ENCODE measurements around the gene ANO2.
A peak's percentile ranks its signal among the peaks of the same experiment; 100 is the strongest.

Gene ANO2

DNA sequence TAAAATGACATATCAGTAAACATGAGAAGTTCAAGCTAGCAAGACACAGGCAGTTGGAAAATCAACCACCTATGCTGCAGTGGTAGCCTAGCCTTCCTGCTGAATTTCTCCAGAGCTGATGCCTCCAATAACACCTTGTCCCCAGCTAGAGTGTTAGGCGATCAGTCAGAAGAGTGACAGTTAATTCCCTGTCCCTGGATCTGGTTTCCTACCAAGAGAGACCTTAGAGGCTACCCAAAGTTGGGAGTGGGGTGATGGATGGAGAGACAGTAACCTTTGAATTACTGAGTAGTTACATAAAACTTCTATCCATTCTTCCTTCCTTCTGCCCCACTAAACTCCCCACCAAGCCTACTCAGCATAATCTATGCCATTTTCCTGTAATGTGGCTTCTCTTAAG lies 1.9 kb upstream of the ANO2 start:
- Histone ChIP-seq H4K8ac (ENCODE audit: low read depth, low read length) (no peak overlapping the region), H3K4me2 (ENCODE audit: insufficient read depth, low read length, poor library complexity, severe bottlenecking) (no peak overlapping the region), H3K27me3 (ENCODE audit: control insufficient read depth in 3 of 3, insufficient read depth in 3 of 3, low read depth in 1 of 3, low read length in 3 of 3) (peaks cover 0 to 42% (median 12%) of the 10 kb centered on the region in 3 experiments), H2BK5ac (ENCODE audit: low read length) (no peak overlapping the region), H2AK5ac (ENCODE audit: low read depth, low read length) (no peak overlapping the region), H3K18ac (ENCODE audit: low read length) (no peak overlapping the region), H3K4me1 (ENCODE audit: control insufficient read depth in 2 of 2, insufficient read depth in 1 of 2, low read depth in 1 of 2, low read length in 2 of 2) (peaks cover 2 to 5% of the 10 kb centered on the region in 2 donors), H3K4me3 (ENCODE audit: low read length in 2 of 2) (no peak overlapping the region), H3K36me3 (replicated peaks in 1 of 2; ENCODE audit: control insufficient read depth in 2 of 2, insufficient read depth in 2 of 2, low read length in 2 of 2) (no peaks in the 10 kb centered on the region), H3K23ac (ENCODE audit: low read depth, low read length, poor library complexity) (no peak overlapping the region), H3K4ac (ENCODE audit: low read length) (no peak overlapping the region), H3K79me1 (ENCODE audit: low read depth, low read length) (no peaks in the 10 kb centered on the region), H2AFZ (ENCODE audit: low read length) (no peak overlapping the region), H2BK12ac (ENCODE audit: low read length) (no peak overlapping the region), H3K9me3 (replicated peaks in 1 of 2; ENCODE audit: control insufficient read depth in 2 of 2, insufficient read depth in 1 of 2, low read depth in 1 of 2, low read length in 2 of 2) (peaks cover 2 to 4% of the 10 kb centered on the region in 2 donors), H2BK15ac (ENCODE audit: low read length) (no peak overlapping the region), H3K27ac (replicated peaks; ENCODE audit: low read length) (no peak overlapping the region), H4K91ac (ENCODE audit: low read depth, low read length, poor library complexity) (no peak overlapping the region), H2BK120ac (ENCODE audit: low read depth, low read length) (no peak overlapping the region), H3K14ac (ENCODE audit: low read length) (no peak overlapping the region), H3K9ac (ENCODE audit: low read depth, low read length, poor library complexity) (no peak overlapping the region)
- WGBS, 2 donors (ENCODE audit: extremely low coverage in 2 of 2, insufficient read length in 2 of 2, insufficient replicate concordance in 1 of 2): no CpG with 5 or more reads among the region's 1 CpG
- DNase-seq (ENCODE audit: low spot score): no peak

DNA sequence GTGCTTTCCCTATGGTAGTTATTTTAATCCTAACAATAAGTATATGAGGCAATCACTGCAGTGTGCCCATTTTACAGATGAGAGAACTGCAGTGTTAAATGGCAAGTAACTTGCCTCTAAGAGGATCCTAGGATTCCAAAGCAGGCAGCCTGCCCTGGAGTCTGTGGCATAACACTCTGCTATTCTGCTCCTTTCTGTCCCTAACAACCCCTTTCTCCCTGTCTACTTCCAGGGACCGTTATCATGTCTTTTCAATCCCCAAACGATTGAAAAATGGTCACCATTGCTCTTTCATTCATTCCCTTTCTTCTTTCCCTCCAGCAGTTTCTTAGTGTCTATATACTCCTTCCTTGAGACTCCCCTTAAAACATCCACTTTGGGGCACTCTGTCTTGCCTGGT lies 1.3 kb upstream of the ANO2 start:
- Histone ChIP-seq H3K9me3 (replicated peaks in 1 of 2; ENCODE audit: control insufficient read depth in 2 of 2, insufficient read depth in 1 of 2, low read depth in 1 of 2, low read length in 2 of 2) (peaks cover 2 to 4% of the 10 kb centered on the region in 2 donors), H2AFZ (ENCODE audit: low read length) (no peak overlapping the region), H2BK120ac (ENCODE audit: low read depth, low read length) (no peak overlapping the region), H2BK12ac (ENCODE audit: low read length) (no peak overlapping the region), H3K36me3 (replicated peaks in 1 of 2; ENCODE audit: control insufficient read depth in 2 of 2, insufficient read depth in 2 of 2, low read length in 2 of 2) (no peaks in the 10 kb centered on the region), H3K4me2 (ENCODE audit: insufficient read depth, low read length, poor library complexity, severe bottlenecking) (no peak overlapping the region), H4K8ac (ENCODE audit: low read depth, low read length) (no peak overlapping the region), H3K23ac (ENCODE audit: low read depth, low read length, poor library complexity) (no peak overlapping the region), H2BK15ac (ENCODE audit: low read length) (no peak overlapping the region), H3K18ac (ENCODE audit: low read length) (no peak overlapping the region), H3K79me1 (ENCODE audit: low read depth, low read length) (no peaks in the 10 kb centered on the region), H3K4me1 (ENCODE audit: control insufficient read depth in 2 of 2, insufficient read depth in 1 of 2, low read depth in 1 of 2, low read length in 2 of 2) (peaks cover 2 to 5% of the 10 kb centered on the region in 2 donors), H3K4ac (ENCODE audit: low read length) (no peak overlapping the region), H3K27me3 (ENCODE audit: control insufficient read depth in 3 of 3, insufficient read depth in 3 of 3, low read depth in 1 of 3, low read length in 3 of 3) (peaks cover 0 to 42% (median 12%) of the 10 kb centered on the region in 3 experiments), H3K14ac (ENCODE audit: low read length) (no peak overlapping the region), H3K27ac (replicated peaks; ENCODE audit: low read length) (no peak overlapping the region), H2BK5ac (ENCODE audit: low read length) (no peak overlapping the region), H4K91ac (ENCODE audit: low read depth, low read length, poor library complexity) (no peak overlapping the region), H3K9ac (ENCODE audit: low read depth, low read length, poor library complexity) (no peak overlapping the region), H2AK5ac (ENCODE audit: low read depth, low read length) (no peak overlapping the region), H3K4me3 (ENCODE audit: low read length in 2 of 2) (no peak overlapping the region)
- no peak for DNase-seq (ENCODE audit: low spot score)
- no CpG with 5 or more reads among the region's 2 CpGs for WGBS, 2 donors (ENCODE audit: extremely low coverage in 2 of 2, insufficient read length in 2 of 2, insufficient replicate concordance in 1 of 2)

DNA sequence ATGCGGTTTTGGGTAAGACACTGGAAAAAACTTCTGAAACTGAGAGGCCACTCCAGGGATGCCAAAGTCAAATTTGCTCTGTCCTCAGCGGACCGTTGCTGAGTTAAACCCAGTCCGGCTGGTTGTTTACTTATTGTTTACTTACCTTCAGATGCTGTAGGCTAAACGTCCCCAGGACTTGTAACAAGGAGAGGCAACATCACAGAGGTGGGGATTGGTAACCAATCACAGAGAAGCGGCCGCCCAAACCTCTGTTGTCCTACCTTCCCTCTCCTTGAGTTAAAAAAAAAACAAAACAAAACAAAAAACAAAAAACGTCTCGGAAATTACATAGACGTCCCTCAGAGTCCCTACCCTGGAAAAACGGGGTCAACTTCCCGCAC lies 380 bp downstream of the ANO2 start:
- peak overlapping the region; percentile 98 for H2AFZ ChIP-seq (ENCODE audit: low read length)
- WGBS, 2 donors (ENCODE audit: extremely low coverage in 2 of 2, insufficient read length in 2 of 2, insufficient replicate concordance in 1 of 2): no CpG with 5 or more reads among the region's 12 CpGs

GRCh38 chr12:5944053-5944452 lies 1.0 kb downstream of the ANO2 start:
- Histone ChIP-seq H3K23ac (ENCODE audit: low read depth, low read length, poor library complexity) (no peak overlapping the region), H2AFZ (ENCODE audit: low read length) (peak overlapping the region; percentile 98), H3K4ac (ENCODE audit: low read length) (no peak overlapping the region), H3K27me3 (ENCODE audit: control insufficient read depth in 3 of 3, insufficient read depth in 3 of 3, low read depth in 1 of 3, low read length in 3 of 3) (peaks cover 0 to 42% (median 12%) of the 10 kb centered on the region in 3 experiments), H4K8ac (ENCODE audit: low read depth, low read length) (no peak overlapping the region), H3K36me3 (replicated peaks in 1 of 2; ENCODE audit: control insufficient read depth in 2 of 2, insufficient read depth in 2 of 2, low read length in 2 of 2) (no peaks in the 10 kb centered on the region), H2BK5ac (ENCODE audit: low read length) (no peak overlapping the region), H3K14ac (ENCODE audit: low read length) (no peak overlapping the region), H3K9ac (ENCODE audit: low read depth, low read length, poor library complexity) (no peak overlapping the region), H3K9me3 (replicated peaks in 1 of 2; ENCODE audit: control insufficient read depth in 2 of 2, insufficient read depth in 1 of 2, low read depth in 1 of 2, low read length in 2 of 2) (peaks cover 2 to 4% of the 10 kb centered on the region in 2 donors), H3K4me3 (ENCODE audit: low read length in 2 of 2) (no peak overlapping the region), H2BK12ac (ENCODE audit: low read length) (no peak overlapping the region), H2BK15ac (ENCODE audit: low read length) (no peak overlapping the region), H3K4me2 (ENCODE audit: insufficient read depth, low read length, poor library complexity, severe bottlenecking) (no peak overlapping the region), H3K79me1 (ENCODE audit: low read depth, low read length) (no peaks in the 10 kb centered on the region), H3K4me1 (ENCODE audit: control insufficient read depth in 2 of 2, insufficient read depth in 1 of 2, low read depth in 1 of 2, low read length in 2 of 2) (peaks cover 2 to 3% of the 10 kb centered on the region in 2 donors), H3K27ac (replicated peaks; ENCODE audit: low read length) (no peak overlapping the region), H2BK120ac (ENCODE audit: low read depth, low read length) (no peak overlapping the region), H3K18ac (ENCODE audit: low read length) (no peak overlapping the region), H4K91ac (ENCODE audit: low read depth, low read length, poor library complexity) (no peak overlapping the region), H2AK5ac (ENCODE audit: low read depth, low read length) (no peak overlapping the region)
- no CpG with 5 or more reads among the region's 8 CpGs for WGBS, 2 donors (ENCODE audit: extremely low coverage in 2 of 2, insufficient read length in 2 of 2, insufficient replicate concordance in 1 of 2)
- DNase-seq (ENCODE audit: low spot score): no peak

More for the DNA sequence above, 380 bp downstream of the ANO2 start:
- H3K4me2 ChIP-seq (ENCODE audit: insufficient read depth, low read length, poor library complexity, severe bottlenecking): peak overlapping the region; percentile 87
- H2BK12ac ChIP-seq (ENCODE audit: low read length): no peak overlapping the region
- H3K79me1 ChIP-seq (ENCODE audit: low read depth, low read length): no peaks in the 10 kb centered on the region
- H3K9ac ChIP-seq (ENCODE audit: low read depth, low read length, poor library complexity): peak overlapping the region; percentile 45
- H3K4me3 ChIP-seq (ENCODE audit: low read length in 2 of 2): peak overlapping the region; percentile 58 to 88
- H3K4me1 ChIP-seq (ENCODE audit: control insufficient read depth in 2 of 2, insufficient read depth in 1 of 2, low read depth in 1 of 2, low read length in 2 of 2): peaks cover 2 to 3% of the 10 kb centered on the region in 2 donors
- H2BK15ac ChIP-seq (ENCODE audit: low read length): peak overlapping the region; percentile 79
- no peak overlapping the region for H2BK120ac ChIP-seq (ENCODE audit: low read depth, low read length)
- H4K8ac ChIP-seq (ENCODE audit: low read depth, low read length): no peak overlapping the region
- peaks cover 2 to 4% of the 10 kb centered on the region in 2 donors for H3K9me3 ChIP-seq (replicated peaks in 1 of 2; ENCODE audit: control insufficient read depth in 2 of 2, insufficient read depth in 1 of 2, low read depth in 1 of 2, low read length in 2 of 2)
- peak overlapping the region; percentile 96 for H3K18ac ChIP-seq (ENCODE audit: low read length)
- no peak overlapping the region for H3K23ac ChIP-seq (ENCODE audit: low read depth, low read length, poor library complexity)
- H2BK5ac ChIP-seq (ENCODE audit: low read length): no peak overlapping the region
- H3K27ac ChIP-seq (replicated peaks; ENCODE audit: low read length): no peak overlapping the region
- peak overlapping the region; percentile 17 for H3K4ac ChIP-seq (ENCODE audit: low read length)
- no peak overlapping the region for H2AK5ac ChIP-seq (ENCODE audit: low read depth, low read length)
- peaks cover 0 to 42% (median 12%) of the 10 kb centered on the region in 3 experiments for H3K27me3 ChIP-seq (ENCODE audit: control insufficient read depth in 3 of 3, insufficient read depth in 3 of 3, low read depth in 1 of 3, low read length in 3 of 3)
- no peak for DNase-seq (ENCODE audit: low spot score)
- no peak overlapping the region for H3K14ac ChIP-seq (ENCODE audit: low read length)
- H3K36me3 ChIP-seq (replicated peaks in 1 of 2; ENCODE audit: control insufficient read depth in 2 of 2, insufficient read depth in 2 of 2, low read length in 2 of 2): no peaks in the 10 kb centered on the region
- no peak overlapping the region for H4K91ac ChIP-seq (ENCODE audit: low read depth, low read length, poor library complexity)
